Stimulated activated CD4-positive, alpha-beta T cell treated with anti-CD3 and anti-CD28 coated beads, Interleukin-4, amount 100 ng/mL, for 1 hour (primary cell): Measurements from ENCODE around the gene NR2C2AP.

ENCODE experiments used
- DNase-seq: peaks from one replicate; pipeline ENCODE4 v3.0.0-alpha.2; 2020

NR2C2AP gene

DNA sequence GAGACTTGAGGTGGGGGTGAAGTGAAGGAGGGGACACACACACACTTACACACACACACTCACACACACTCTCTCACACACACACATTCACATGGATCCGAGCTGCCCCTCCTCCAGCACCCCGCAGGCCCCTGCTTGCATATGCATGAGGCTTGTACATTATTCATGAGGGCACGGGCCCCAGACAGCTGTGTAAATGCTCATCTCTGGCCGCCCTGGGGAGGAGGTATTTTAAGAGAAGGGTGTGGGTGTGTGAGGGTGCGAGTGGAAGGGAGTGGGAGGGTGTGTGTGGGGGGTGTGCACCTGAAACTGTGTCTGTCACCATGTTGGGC, 10.9 kb upstream of the NR2C2AP start:
- no peak for DNase-seq

DNA sequence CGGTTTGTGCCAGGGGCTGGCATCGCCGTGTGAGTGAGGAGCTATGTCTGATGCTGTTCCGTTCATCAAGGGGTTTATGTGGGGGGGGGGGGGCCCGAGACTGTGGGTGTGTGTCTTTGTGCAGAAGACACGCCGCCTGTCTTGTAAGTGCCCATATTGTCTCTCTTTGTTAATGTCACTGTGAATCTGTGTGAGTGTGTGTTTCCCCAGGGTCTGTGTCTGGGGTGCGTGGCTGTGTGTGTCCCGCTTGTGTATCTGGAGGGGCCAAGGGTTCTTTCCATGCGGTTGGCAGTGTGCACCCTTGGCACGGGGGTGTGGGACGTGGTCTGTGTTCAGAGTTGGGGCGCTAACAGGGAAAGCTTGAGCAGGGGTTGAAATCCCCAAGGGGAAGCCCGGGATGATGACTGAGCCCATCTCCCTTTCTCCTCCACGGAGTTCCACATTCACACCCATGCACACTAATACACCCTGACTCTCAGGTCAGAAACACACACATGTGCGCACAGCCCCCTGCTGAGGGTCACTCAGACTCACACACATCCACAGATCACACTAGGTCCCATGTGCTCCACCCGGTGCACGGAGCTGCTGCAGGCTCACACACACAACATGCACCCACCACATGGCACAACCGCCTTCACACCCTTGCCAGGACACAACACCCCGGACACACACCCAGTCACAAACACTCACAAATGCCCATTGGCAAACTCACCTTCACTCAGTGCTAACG, 10.4 kb upstream of the NR2C2AP start:
- no peak for DNase-seq

DNA sequence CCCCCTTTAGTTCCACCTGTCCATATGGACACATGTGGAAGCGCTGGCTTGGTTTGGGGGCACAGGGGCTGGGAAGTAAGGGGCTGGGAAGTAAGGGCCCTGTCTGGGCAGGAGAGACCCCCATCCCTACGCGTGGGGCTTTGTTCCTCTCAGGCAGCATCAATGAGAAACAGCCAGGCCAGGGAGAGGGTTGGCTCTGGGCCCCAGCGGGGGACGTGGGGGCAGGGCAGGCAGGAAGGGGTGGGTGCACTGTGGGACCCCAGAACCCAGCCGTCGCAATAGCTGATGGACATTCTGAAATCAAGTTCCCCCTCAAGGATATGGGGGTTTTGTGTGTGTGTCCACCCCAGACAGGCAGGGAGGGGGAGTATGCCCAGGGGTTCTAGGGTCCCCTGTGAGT, 9.7 kb upstream of the NR2C2AP start:
- no peak for DNase-seq

DNA sequence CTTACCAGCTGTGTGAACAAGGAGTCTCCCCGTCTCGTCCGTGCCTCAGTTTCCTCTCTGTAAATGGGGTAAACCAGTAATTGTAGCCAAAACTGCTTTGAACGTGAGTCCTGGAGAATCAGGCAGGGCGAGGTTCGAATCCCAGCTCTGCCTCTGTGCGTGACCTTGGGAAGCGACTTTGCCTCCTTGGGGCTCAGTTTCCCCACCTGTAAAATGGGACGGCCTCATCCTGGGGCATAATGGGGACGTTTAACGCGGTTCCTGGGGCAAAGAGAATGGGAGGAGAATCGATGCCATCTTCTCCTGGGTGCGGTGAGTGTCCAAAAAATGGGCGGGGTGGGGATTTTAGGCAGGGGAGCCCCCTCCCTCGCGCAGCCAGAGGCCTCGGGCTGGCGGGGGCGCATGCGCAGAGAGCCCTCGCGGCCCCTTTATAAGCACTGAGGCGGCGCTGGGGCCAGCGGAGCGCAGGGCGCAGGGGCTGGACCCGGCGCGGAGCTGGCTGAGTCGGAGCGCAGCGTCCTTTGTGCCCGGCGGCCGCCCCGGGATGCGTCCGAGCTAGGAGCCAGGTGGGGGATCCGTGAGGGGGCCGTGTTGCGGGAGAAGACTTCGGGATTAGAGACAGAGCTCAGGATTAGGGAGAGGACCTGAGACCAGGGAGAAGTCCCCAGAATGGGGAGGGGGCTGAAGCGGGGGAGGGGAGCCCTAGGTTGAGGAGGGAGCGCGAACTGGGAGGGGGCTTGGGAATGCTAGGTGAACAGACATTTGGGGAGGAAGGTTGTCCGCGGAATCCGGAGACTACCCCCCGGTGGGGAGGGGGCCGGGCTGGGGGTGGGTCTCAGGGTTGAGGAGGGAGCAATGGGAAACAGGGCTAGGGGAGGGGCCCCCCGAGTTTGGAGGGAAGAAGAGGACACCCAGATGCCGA, 8.5 kb upstream of the NR2C2AP start, which contains the start of gene NCAN:
Gene NCAN, plus strand, starts transcription at position 460 of the 922 bp plus-strand sequence. CDS start 4,996 bp downstream, outside the sequence.
- no peak for DNase-seq

DNA sequence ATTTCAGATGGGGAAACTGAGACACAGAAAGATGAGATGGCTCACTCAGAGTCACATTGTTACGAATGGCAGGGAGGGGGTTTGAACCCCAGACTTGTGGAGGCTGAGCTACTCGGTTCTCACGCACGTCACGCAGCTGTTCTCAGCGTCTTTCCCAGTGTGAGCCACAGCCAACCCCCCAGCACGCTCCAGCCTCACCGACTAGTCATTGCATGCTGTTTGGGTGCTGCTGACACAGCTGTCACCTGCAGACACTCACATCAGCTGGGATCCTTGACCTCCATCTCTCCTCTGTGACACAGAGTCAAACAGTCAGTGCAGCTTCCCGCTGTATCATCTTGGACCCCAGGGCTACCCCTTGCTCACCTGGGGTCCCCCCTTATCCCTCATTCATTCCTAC, 6.2 kb upstream of the NR2C2AP start:
- no peak for DNase-seq

DNA sequence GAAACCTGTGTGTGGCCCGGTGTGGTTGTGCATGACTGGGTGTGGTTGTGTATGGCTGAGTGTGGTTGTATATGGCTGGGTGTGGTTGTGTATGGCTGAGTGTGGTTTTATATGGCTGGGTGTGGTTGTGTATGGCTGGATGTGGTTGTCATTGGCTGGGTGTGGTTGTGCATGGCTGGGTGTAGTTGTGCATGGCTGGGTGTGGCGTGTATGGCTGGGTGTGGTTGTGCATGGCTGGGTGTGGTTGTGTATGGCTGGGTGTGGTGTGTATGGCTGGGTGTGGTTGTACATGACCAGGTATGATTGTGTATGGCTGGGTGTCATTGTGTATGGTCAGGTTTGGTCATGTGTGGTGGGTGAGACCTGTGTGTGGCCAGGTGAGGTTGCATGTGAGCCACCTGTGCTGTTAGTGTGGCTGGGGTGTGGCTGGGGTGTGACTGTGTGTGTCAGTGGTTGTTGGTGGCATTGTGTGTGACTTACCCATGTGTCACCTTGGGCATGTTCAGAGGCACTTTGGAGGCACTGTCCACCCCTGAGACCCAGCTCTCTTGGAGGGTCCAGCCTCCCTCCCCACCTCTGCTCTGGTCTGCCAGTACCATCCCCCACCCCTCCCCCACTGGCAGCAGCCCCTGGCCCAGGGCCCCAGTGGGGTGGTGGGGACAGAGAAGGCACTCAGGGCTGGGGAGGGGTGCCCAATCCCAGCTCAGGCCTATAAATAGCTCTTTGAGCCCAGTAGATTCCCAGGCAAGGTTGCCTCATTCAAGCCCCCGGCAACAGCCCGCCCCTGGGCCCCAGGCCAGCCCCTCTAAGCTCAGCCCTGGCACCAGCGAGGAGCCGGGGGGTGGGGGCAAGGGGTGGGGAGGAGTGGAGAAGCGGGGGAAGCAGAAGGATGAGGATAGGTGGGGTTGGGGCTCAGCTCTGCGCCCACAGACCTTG, 4.7 kb upstream of the NR2C2AP start:
- no peak for DNase-seq

DNA sequence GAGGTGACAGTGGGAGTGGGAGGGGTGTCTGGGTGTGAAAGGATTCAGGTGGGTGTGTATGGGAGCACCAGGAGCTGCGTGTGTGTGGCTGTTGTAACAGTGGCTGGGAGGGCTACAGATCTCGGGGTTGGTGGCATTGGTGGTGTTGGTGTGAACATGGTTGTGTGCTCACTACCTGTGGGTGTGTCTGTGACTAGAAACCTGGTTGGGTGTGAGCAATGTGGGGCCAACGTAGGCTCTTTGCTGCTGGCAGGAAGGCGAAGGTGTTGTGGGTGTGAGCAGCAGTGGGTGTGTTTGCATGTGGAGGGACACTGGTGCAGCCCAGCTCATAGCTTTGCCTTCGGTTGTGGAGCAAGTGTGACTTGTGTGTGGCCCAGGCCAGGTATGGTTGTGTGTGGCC, 3.7 kb upstream of the NR2C2AP start:
- DNase-seq: no peak

DNA sequence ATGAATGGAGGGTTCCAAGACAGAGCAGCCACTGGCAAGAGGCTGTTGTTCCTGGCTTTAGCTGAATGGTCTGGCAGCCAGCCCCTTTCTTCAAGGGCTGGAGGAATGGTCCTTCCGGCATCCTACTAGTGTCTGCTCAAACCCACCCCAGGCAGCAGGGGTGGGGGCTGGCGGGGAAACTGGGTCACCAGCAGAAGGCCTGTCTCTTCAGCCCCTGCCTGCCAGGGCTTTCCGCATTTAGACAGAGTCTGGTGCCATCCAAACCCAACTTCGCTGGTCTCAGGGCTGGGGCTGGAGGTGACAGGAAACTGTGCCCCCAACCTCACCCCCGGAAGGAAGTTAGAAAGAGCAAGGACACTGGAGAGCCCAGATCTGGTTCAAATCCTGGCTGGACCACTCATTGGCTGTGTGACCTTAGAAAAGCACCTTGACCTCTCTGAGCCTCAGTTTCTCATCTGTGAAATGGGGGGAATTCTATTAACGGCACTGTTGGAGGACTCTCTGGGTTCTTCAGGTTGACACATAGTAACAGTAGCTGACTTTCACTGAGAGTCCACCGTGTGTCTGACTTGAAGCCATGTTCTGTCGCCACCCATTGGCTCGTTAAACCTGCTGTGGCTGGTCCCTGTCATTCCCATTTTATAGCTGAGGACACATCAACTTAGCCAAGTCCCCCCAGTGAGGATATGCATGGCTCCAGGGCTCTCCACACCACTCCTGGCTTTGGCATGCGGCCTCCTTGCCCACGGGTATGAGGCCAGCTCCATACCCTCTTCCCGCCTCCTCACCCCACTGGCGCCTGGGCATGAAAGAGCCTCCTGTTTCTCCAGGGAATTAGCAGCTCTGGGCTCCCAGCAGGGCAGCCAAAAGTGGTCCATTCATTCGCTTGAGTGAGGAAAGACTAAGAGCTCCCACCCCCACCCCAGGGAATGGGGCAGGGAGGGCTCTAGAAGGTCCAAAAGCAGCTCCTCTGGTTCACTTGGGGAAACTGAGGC, 2.5 kb upstream of the NR2C2AP start:
- no peak for DNase-seq

DNA sequence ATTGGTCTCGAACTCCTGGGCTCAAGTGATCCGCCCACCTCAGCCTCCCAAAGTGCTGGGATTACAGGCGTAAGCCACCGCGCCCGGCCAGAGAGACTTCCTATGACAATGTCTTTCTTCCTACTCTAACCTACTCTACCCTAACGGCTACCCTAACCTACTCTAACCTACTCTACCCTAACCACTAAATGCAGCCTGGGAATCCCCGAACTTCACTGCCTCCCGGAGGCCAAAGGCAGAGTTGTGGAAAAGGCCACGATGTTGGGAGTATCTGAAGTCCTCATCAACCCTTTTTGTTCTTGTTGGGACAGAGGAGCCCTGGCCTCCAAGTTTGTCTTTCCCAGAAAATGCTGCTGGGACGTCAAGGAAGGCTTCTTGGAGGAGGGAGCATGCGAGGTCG, 967 bp upstream of the NR2C2AP start:
- DNase-seq: no peak

DNA sequence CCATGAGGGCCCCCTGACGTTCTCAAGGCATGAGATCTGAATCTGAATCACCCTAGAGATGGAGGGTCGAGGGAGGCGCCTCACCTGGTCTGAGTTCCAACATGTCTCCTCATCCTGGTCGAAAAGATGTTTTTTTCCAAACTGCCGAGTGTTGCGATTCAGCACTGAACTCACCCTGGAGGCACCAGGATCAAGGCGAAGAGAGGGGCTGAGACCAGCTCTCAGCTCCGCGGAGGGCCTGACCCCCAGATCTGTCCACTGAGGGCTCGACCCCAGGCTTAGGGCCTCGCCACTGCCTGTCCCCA, 555 bp downstream of the NR2C2AP start:
- DNase-seq: no peak

DNA sequence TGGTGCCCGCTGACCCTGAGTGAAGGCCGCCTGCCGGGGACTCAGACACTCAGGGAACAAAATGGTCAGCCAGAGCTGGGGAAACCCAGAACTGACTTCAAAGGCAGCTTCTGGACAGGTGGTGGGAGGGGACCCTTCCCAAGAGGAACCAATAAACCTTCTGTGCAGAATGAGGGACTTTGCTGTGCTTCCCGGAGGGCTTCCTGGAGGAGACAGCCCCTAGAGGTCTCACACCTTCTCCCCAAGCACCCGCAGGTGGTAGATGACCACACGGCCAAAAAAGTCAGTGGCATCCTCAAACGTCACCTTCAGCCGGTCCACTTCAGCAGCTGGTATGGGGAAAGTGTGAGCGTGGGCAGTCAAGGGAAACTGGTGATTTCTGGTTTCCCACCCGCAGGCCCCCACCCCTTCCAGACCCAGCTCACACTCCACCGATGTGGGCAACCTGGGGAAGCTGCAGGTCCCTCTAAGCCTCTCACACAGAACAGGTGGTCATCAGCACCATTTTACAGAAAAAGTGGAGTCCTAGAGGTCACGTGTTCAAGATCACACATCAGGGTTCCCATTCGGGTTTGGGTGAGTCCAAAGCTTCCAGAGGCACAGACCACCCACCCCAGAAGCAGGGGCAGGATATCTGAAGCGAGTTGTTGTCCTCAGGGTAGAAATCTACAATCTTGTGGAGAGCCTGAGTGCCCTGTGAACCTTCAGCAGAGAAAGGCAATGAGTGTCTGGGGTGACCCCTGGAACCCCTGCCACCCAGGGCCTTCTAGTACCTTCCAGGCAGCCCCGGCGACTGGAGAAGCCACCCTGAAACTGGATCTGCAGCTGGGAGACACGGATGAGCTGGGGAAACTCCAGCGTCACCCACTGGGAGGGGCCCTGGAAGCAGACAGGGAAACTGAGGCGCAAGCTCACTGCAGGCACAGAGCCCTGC, 1.2 kb downstream of the NR2C2AP start:
- no peak for DNase-seq

DNA sequence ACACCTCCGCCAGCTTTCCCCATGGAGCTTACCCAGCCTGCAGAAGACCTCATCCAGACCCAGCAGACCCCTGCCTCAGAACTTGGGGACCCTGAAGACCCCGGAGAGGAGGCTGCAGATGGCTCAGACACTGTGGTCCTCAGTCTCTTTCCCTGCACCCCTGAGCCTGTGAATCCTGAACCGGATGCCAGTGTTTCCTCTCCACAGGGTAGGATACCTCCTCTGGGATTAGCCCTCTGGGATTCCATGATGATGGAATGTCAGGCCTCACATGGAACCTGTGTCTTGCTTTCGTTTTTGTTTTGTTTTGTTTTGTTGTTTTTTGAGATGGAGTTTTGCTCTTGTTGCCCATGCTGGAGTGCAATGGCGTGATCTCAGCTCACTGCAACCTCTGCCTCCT, 9.3 kb downstream of the NR2C2AP start:
- DNase-seq: no peak

DNA sequence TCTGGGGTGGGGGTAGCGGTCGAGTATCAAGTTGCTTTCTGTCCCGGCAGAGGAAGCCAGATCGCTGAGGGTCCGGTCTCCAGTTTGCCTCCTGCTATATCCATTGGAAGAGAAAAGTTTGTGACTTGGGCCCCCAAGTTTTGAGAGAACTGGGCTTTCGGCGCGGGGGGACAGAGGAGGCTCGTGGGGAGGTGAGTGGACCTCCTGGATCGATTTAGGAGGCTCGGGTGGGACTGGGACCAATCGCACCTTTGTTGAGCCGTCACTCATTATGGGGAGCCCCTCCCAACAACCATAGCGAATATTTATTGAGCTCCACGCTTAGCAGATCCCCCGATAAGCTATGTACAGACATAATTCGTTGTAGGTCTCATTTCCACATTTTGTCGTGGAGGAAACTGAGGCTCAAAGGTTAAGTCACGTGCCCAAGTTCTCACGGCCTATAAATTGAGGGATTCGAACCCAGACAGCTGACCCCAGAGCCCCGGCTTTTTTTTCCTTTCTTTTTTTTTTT, 10.2 kb downstream of the NR2C2AP start:
- DNase-seq: no peak

DNA sequence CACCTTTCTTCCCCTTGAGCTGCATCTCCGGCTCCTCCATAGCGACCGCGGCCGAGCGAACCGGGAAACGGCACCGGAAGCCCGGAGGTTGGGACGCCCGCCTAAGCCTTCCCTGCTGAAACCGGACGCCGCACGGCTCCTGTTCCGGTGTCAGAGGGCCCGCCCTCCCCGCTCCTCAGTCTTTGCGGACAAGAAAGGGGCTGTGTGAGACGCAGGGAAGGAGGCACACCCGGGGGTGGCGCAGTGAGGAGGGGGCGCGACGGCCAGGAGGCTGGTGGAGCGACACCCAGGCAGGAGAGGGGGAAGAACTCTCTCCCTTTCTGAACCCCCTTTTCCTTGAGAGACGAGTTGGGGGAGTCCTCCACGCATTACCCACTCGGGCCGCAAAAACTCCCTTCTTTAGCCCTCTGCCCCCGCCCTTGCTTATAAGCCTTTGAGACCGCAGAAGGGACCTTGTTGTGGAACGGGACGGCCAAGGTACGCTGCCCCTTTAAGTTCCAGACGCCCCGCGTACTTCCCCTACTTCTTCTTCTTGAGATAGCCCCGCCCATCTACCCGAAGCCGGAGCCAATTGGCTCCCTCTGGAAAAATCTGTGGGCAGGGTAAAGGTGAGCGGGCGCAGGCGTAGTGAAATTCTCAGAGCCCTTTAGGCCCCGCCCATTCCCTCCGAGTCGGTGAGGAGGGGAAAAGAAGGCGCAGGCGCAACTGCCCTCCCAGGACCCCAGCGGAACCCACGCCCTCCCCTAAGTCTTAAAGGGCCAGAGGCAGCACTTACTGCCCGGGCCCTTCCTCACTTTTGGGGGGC, 10.9 kb downstream of the NR2C2AP start, which contains the start of the genes BORCS8 and RFXANK:
Gene BORCS8, minus strand, starts transcription at position 75 of the 805 bp plus-strand sequence. Its CDS starts 35 bp downstream, at position 40.
Gene RFXANK, plus strand, starts transcription at position 181 of the 805 bp plus-strand sequence. CDS start 1,689 bp downstream, outside the sequence.
- peak; percentile 97 for DNase-seq

DNA sequence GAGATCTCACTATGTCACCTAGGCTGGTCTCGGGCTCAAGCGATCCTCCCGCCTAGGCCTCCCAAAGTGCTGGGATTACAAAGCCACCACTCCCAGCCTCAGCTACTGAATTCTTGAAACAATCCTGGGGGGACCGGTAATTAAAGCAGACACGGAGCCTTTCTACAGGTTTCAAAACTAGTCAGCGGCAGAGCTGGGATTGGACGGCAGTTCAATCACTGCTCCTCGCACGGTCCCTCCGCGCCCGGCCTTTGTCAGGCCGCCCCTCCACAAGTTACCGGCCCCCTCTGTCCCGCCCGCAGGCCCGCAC, 11.5 kb downstream of the NR2C2AP start:
- no peak for DNase-seq

DNA sequence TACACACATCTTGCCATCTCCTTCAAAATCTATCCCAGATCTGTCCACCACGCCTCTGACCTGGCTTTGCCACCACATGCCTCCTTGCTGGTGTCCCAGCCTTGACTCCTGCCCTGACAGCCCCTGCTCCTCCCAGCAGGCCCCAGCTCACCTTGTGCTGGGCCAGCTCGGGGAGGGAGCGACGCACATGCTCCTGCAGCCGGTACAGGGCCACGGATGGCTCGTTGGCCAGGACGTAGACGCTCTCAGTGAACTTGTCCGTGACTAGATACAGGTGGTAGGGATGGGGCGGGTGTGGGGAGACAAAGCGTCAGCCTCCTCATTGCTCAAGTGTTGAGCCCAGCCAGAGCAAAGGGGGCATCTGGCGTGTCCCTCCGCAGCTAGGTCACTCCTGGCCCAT, 16.5 kb downstream of the NR2C2AP start:
- DNase-seq: no peak

DNA sequence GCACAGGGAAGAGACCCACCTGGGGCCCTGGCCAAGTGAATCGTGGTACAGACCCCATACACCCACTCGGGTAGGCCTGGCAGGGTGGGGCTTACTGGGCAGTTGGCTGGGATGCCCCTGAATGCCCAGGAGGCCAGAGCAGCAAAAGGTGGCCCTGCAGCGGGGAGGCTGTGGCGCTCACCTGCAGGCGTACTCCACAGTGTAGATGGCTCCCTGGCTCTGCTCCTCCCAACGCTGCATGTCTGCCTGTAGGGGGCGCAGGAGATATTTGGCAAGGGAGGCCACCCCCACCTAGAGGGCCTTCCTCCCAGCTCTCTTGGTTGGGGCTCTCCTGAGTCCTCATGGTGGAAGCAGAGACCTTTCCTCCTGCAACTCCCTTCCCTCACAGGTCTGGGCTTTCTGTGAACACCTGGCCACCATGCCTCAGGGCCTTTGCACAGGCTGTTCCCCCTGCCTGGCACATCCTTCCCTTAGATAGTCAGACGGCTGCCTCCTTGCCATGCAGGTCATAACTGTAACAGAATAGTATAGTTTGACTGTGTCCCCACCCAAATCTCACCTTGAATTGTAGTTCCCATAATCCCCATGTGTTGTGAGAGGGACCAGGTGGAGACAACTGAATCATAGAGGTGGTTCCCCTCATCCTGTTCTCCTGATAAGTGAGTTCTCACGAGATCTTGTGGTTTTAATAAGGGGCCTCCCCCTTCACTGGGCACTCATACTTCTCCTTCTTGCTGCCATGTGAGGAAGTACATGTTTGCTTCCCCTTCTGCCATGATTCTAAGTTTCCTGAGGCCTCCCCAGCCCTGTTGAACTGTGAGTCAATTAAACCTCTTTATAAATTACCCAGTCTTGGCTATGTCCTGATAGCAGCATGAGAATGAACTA, 17.1 kb downstream of the NR2C2AP start:
- DNase-seq: peak; percentile 56

DNA sequence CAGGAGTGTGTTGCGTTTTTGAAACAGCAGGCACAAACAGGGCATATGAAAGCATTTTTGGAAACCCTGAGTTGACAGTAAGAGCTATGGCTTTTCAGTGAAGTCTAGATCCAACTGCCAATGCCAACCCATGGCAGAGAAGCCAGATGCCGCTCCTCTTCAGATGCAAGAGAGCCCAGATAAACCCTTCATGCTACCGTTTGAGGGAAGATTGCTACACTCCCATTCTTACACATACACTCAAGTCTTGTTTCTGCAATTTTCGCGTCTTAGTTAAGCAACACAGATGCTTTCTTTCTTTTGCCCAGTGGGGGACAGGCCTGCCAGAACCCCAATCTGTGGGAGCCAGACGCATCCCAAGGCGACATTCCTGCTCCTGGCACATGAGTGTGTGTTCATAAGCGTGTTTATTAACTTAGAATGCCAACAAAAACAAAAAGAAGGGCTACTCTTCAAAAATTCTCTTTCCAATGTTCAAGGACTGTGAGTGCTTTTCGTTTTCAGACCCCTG, 21.7 kb downstream of the NR2C2AP start:
- DNase-seq: no peak
